Amygdala (tissue), 56 donors: ENCODE results near the gene DUSP10.

ENCODE experiments used
- DNase-seq, 56 donors: peaks; one replicate each; lab custom pipeline; 2025; lab: John Stamatoyannopoulos, UW

Gene DUSP10

DNA sequence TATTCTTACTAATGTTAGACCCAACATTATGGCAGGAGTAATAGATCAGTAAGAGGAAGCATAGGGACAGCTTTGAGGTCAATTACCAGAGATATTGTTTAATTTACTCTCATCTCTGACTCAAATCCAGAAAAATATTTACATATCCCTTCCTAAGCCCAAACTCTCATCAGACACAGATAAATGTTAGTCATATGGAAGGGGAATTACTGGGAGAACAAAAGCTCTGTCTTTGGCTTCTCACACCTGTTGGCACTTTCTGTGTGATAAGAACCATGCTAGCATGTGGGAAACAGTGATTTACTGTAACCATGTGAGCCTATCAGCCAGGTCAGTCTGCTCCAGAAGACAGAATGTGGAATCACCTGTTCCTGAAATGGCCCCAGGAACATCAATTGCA is 72.4 kb downstream of the DUSP10 start:
- DNase-seq, result no peak

DNA sequence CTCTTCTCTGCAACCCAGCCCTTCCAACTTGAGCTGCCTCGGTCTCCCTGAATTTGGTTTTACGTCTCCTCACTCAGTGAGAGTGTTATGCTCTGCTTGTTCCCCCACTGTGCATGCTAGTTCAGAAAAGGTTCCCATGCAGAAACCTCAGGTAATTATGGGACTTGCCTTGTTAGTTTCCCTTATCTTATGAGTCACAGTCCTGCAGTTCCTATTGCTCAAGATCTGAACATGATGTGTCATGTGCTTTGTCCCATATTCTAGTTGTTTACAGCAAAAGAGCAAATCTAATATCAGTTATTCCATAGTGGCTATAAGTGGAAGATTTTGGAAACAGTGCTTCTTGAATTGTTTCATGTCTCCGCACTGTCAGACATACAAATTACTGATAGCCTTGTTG is 74.4 kb downstream of the DUSP10 start:
- DNase-seq, result no peak

DNA sequence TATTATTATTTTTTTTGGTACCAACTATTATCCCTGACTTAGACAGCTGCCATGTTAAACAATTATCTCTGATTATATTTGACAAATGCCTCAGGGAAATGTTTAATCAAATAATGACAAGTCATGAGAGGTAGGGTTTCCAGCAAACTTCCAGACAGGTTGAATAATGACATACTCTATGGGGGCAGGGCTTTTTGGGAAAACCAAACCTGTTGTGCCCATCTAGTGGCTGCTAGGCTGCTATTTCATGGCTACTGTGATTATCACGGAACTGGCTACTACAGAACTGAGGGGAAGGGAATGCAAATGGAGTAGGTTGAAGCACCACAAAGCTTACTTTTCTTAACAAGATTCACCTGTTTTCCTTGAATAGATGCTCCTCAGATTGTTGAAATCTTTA is 77.6 kb downstream of the DUSP10 start:
- no peak for DNase-seq

GRCh38 chr1:221663321-221663720 is 78.6 kb downstream of the DUSP10 start:
- no peak for DNase-seq

- no peak for DNase-seq
Measured at GRCh38 chr1:221655766-221656305, 86.1 kb downstream of the DUSP10 start.
